K562 (cell line): ENCODE results near the gene FIBP. TPM values are rescaled to one million over a fixed set of nuclear protein-coding genes. Genes with fewer than 3 reads are reported as not detected.

Source experiments
- DEAF1 ChIP-seq: fragments of 450-650 bp; formaldehyde crosslinking; IDR thresholded peaks from 2 replicates; pipeline ENCODE4 v1.4.0; 2020; ENCODE audit warnings: mild to moderate bottlenecking, moderate library complexity
- DLX4 ChIP-seq: fragments of 250-450 bp; sonication (Bioruptor Pico); IDR thresholded peaks from 2 replicates; pipeline ENCODE4 v1.6.1; 2021; ENCODE audit warnings: mild to moderate bottlenecking
- GATAD2B ChIP-seq: fragments of 450-650 bp; IDR thresholded peaks from 2 replicates; pipeline ENCODE4 v1.6.1; 2017; ENCODE audit warnings: mild to moderate bottlenecking, borderline replicate concordance
- GTF2A2 ChIP-seq: IDR thresholded peaks from 2 replicates; pipeline ENCODE4 v1.6.1; 2016; ENCODE audit warnings: mild to moderate bottlenecking, missing genetic modification characterization, missing compliant biosample characterization
- KAT8 ChIP-seq: fragments of 450-650 bp; IDR thresholded peaks from 2 replicates; pipeline ENCODE4 v1.6.1; 2016; ENCODE audit warnings: low read depth, mild to moderate bottlenecking
- KLF10 ChIP-seq: fragments of 250-450 bp; sonication (Bioruptor Pico); IDR thresholded peaks from 2 replicates; pipeline ENCODE4 v1.6.1; 2021; ENCODE audit warnings: matching md5 sums
- L3MBTL2 ChIP-seq: fragments of 450-650 bp; IDR thresholded peaks from 2 replicates; pipeline ENCODE4 v1.6.1; 2016; ENCODE audit warnings: mild to moderate bottlenecking, moderate library complexity
- MCM2 ChIP-seq: fragments of 450-650 bp; IDR thresholded peaks from 2 replicates; pipeline ENCODE4 v1.6.1; 2017; ENCODE audit warnings: low read depth, mild to moderate bottlenecking
- MECOM ChIP-seq: fragments of 250-450 bp; sonication (Bioruptor Pico); IDR thresholded peaks from 2 replicates; pipeline ENCODE4 v1.8.0; 2022; ENCODE audit warnings: inconsistent platforms
- MED1 ChIP-seq: sonication (generic); formaldehyde crosslinking; IDR thresholded peaks from 2 replicates; pipeline ENCODE4 v1.8.1; 2023; ENCODE audit warnings: missing genetic modification reagents, borderline replicate concordance
- MEF2D ChIP-seq: conservative IDR thresholded peaks from 2 replicates; pipeline ENCODE4 v1.6.1; 2016; ENCODE audit warnings: low read depth, missing genetic modification characterization, missing compliant biosample characterization
- PHTF2 ChIP-seq: fragments of 250-450 bp; sonication (Bioruptor Pico); IDR thresholded peaks from 2 replicates; pipeline ENCODE4 v1.5.0; 2021; ENCODE audit warnings: mild to moderate bottlenecking
- PTTG1 ChIP-seq: fragments of 450-650 bp; IDR thresholded peaks from 2 replicates; pipeline ENCODE4 v1.6.1; 2016; ENCODE audit warnings: low read depth, mild to moderate bottlenecking, missing genetic modification characterization, missing compliant biosample characterization
- RBM22 ChIP-seq: fragments of 200-400 bp; formaldehyde crosslinking; IDR thresholded peaks from 2 replicates; pipeline ENCODE4 v1.6.1; 2018; ENCODE audit warnings: low read length, low read depth; ENCODE audit not compliant: poor library complexity, severe bottlenecking
- RFX1 ChIP-seq: fragments of 450-650 bp; IDR thresholded peaks from 2 replicates; pipeline ENCODE4 v1.6.1; 2016; ENCODE audit warnings: mild to moderate bottlenecking, moderate library complexity
- RUNX1 ChIP-seq: sonication (generic); IDR thresholded peaks from 2 replicates; pipeline ENCODE4 v1.6.1; 2016; ENCODE audit warnings: antibody characterized with exemption, low read depth
- SIX5 ChIP-seq, 2 experiments: IDR thresholded peaks; 2 replicates each; pipeline ENCODE4 v1.6.1; 2011; ENCODE audit warnings: low read length in 2 of 2, borderline replicate concordance in 1 of 2, low read depth in 1 of 2, mild to moderate bottlenecking in 1 of 2, moderate library complexity in 1 of 2; ENCODE audit not compliant: insufficient read depth in 1 of 2
- U2AF2 ChIP-seq: fragments of 200-400 bp; formaldehyde crosslinking; optimal IDR thresholded peaks from 2 replicates; pipeline ENCODE3; 2017; ENCODE audit warnings: low read depth, mild to moderate bottlenecking, low read length
- ZNF354B ChIP-seq: fragments of 250-450 bp; sonication (Bioruptor Pico); IDR thresholded peaks from 2 replicates; pipeline ENCODE4 v1.4.0; 2020
- ZNF507 ChIP-seq: conservative IDR thresholded peaks from 2 replicates; pipeline ENCODE4 v1.6.1; 2017; ENCODE audit warnings: missing genetic modification characterization, missing compliant biosample characterization
- ZNF511 ChIP-seq: sonication (generic); formaldehyde crosslinking; IDR thresholded peaks from 2 replicates; pipeline ENCODE4 v1.8.0; 2022; ENCODE audit warnings: mild to moderate bottlenecking, missing genetic modification reagents
- ZNF655 ChIP-seq: fragments of 250-450 bp; sonication (Bioruptor Pico); IDR thresholded peaks from 2 replicates; pipeline ENCODE4 v1.5.0; 2021
- ZNF699 ChIP-seq: fragments of 250-450 bp; sonication (Bioruptor Pico); IDR thresholded peaks from 2 replicates; pipeline ENCODE4 v1.8.0; 2021; ENCODE audit warnings: mild to moderate bottlenecking, moderate library complexity; ENCODE audit not compliant: insufficient replicate concordance
- polyA plus RNA-seq, 8 experiments: library from polyadenylated mRNA; depleted of rRNA in 4 of 8; stranded (reverse) in 5 of 8; unstranded in 3 of 8; fragments of >200 nt; fragmentation: Nextera tagmentation in 2 of 8; fragmentation: Illumina TruSeq in 1 of 8; extraction: Ambion mirVana in 2 of 8; extraction: Trizol in 1 of 8; gene quantifications; 2 replicates each; pipeline versions ENCODE4 v1.2.1 to v1.2.3, GENCODE V29; 2011 to 2014; ENCODE audit warnings: inconsistent platforms in 1 of 8, missing spikeins in 1 of 8
- total RNA-seq, 7 experiments: library from RNA; depleted of rRNA in 6 of 7; stranded (reverse); fragments of >200 nt in 6 of 7; fragmentation: Illumina TruSeq in 2 of 7; extraction: Trizol in 2 of 7; gene quantifications; 2 replicates each; pipeline versions ENCODE4 v1.2.1 to v1.2.3, GENCODE V29; 2011 to 2021; ENCODE audit warnings: low replicate concordance in 1 of 7

The FIBP gene
- total and polyA plus RNA-seq, 9 of the 15 experiments (the other 6 are each of a cell fraction or from before 2014, with no cell fraction given): 41.2 to 79.2 (median 48.6) TPM

GRCh38 chr11:65900125-65900898, 12.0 kb upstream of the FIBP start, which contains the start of gene FOSL1 (continued):
- no peak for TF ChIP-seq ZNF655
- no peak for TF ChIP-seq DEAF1 (CRISPR knock-in tag)
- TF ChIP-seq PTTG1 (tag): no peak
- no peak for TF ChIP-seq RBM22
- peak; percentile 53 for TF ChIP-seq ZNF511 (CRISPR knock-in tag)
- TF ChIP-seq ZNF699: no peak
- TF ChIP-seq U2AF2: no peak
- TF ChIP-seq MED1 (CRISPR knock-in tag): no peak
- TF ChIP-seq L3MBTL2: peak; percentile 87
- no peak for TF ChIP-seq RUNX1
- TF ChIP-seq GATAD2B: peak; percentile 74
- TF ChIP-seq MECOM (CRISPR knock-in tag): no peak
- no peak for TF ChIP-seq RFX1
- no peak for TF ChIP-seq GTF2A2 (tag)
- no peak for TF ChIP-seq MCM2
- no peak for TF ChIP-seq ZNF354B (CRISPR knock-in tag)
- TF ChIP-seq ZNF507 (tag): no peak
- no peak for TF ChIP-seq MEF2D (tag)
- TF ChIP-seq SIX5 (IDR thresholded peaks at IDR 0.05; ENCODE audit: borderline replicate concordance in 1 of 2, insufficient read depth in 1 of 2, low read depth in 1 of 2, low read length in 2 of 2): peak in 1 of 2 experiments; percentile 33; a peak in 1 of 4 replicates
- TF ChIP-seq KLF10 (CRISPR knock-in tag): no peak
- TF ChIP-seq DLX4 (CRISPR knock-in tag): no peak
- TF ChIP-seq KAT8: no peak
- TF ChIP-seq PHTF2: no peak
